ENCODE measurements around the gene SMAP1.
A peak's percentile ranks its signal among the peaks of the same experiment; 100 is the strongest.

SMAP1 gene

DNA sequence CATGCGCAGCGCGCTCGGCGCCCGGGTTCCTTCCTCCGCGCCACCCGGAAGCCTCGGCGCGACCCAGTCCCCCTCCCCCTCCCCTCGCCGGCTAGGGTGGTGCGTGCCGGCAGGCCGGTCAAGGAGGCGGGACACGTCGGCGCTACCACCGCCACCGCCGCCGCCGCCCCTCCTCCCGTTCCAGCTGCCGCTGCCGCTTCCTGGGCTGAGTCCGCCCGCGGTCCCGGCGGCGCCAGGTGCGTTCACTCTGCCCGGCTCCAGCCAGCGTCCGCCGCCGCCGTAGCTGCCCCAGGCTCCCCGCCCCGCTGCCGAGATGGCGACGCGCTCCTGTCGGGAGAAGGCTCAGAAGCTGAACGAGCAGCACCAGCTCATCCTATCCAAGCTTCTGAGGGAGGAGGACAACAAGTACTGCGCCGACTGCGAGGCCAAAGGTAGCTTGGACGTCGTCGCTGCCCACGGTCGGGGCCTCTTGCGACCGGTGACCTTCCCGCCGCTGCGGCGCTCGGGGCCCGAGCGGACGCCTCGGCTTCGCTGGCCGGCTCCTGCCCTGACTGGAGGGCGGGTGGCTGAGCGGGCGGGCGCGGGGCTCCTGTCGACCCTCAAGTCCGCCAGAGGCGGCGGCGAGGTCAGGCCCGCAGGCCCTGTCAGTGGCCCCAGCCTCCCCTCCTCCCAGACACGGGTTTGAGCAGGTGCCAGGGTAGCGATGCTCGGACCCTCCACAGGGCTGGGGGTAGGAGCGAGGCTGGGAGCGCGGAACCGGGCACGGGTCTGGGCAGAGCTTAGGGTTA lies at the start of gene SMAP1:
TSS of gene SMAP1 (plus strand) at position 173 of the 788 bp plus-strand sequence. CDS start at position 314, 141 bp downstream.
- DNase-seq (ENCODE audit: low read depth, low spot score) = peak; percentile 97

DNA sequence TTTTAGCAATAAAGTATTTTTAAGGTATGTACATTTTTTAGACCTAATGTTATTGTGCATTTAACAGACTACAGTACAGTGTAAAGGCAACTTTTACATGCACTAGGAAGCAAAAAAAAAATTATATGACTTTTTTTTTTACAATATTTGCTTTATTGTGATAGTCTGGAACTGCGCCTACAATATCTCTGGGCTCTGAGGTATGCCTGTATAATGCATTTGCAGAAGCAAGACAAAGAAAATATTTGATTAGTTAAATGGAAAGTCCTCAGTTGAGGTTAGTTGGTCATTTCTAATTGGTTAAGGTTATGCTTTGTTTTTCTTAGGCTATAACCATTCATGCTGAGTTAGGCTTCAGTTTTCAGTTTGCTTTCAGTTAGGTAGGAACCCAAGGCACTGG lies 46.9 kb upstream of the SMAP1 start:
- DNase-seq (ENCODE audit: low read depth, low spot score) = no peak

DNA sequence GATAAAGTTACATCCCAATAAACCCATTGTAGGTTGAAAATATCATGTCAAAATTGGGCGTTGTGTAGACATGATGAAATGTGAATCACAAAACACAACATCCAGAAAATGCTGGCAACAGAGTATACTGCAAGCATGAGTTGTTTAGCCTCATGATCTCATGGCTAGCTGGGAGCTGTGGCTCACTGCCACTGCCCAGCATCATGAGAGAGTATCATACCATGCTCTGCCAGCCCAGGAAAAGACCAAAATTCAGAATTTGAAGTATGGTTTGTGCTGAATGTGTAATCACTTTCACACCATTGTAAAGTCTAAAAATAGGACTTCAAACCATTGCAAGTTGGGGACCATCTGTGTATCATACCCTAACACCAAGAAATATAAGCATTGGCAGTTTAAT lies 45.2 kb upstream of the SMAP1 start:
- no peak for DNase-seq (ENCODE audit: low read depth, low spot score)

DNA sequence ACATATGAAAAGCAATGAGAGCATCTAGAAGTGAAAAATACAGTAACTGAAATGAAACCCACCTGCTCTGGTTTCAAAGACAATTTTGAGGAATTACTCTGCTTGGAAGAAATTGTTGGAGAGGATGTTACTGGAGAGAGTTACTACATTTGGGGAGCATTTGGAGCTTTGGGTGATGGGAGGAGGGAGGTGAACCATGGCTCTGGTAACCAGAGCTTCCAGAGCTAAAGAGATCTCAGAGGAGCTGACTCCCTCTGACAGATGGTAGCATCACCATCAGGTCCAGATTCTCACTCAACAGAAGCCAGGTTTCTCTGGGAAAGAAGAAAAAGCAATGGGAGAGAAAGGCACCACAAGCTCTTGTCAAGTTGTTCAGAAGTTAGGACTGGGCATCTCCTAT lies 42.2 kb upstream of the SMAP1 start:
- DNase-seq (ENCODE audit: low read depth, low spot score) = no peak

DNA sequence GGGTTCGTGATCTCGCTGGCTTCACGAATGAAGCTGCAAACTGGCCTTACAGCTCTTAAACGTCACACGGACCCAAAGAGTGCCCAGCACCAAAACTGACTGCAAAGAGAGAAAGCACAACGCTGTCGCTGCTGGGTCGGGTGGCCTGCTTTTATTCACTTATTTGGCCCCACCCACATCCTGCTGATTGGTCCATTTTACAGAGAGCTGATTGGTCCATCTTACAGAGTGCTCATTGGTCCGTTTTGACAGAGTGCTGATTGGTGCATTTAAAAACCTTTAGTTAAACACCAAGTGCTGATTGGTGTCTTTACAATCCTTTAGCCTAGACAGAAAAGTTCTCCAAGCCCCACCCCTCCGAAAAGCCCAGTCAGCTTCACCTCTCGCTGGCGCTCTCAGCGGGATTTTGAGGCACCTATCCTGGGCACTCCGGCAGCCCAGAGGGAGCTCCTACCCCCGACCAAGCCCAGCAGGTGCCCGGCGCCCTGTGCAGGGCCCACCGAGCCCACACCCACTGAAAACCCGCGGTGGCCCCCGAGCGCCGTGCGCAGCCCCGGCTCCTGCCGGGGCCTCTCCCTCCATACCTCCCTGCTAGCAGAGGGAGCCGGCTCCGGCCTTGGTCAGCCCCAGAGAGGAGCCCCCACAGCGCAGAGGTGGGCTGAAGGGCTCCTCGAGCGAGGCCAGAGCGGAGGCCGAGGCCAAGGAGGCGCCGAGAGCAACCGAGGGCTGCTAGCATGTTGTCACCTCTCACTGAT lies 40.0 kb upstream of the SMAP1 start:
- no peak for DNase-seq (ENCODE audit: low read depth, low spot score)

DNA sequence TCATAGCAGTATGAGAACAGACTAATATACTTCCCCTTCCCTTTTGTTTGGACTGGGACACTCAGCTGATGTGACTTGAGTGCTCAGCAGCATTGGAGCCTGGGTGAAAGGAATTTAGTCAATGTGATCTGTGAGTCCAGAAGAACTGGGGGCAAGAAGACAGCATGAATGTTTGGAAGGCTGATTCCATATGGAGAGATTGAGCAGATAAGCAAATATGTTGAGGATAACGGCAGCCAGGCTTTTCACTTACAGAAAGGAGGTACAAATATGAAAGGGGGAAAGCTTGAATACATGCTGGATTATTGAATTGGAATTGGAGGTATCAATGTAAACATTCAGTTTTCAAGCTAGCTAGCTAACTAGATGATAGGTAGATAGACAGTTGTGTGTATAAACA lies 37.8 kb upstream of the SMAP1 start:
- DNase-seq (ENCODE audit: low read depth, low spot score) = no peak

DNA sequence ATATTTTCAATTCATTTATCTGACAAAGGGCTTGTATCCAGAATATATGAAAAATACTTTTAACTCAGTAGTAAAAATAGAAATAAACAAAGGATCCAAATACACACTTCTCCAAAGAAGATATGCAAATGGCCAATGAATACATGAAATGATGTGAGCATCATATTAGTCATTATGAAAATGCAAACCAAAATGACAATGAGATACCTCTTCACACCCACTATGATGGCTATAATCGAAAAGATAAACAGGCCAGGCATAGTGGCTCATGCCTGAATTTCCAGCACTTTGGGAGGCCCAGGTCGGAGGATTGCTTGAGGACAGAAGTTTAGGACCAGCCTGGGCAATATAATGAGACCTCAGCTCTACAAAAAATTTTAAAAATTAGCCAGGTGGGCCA lies 33.8 kb upstream of the SMAP1 start:
- DNase-seq (ENCODE audit: low read depth, low spot score) = no peak

DNA sequence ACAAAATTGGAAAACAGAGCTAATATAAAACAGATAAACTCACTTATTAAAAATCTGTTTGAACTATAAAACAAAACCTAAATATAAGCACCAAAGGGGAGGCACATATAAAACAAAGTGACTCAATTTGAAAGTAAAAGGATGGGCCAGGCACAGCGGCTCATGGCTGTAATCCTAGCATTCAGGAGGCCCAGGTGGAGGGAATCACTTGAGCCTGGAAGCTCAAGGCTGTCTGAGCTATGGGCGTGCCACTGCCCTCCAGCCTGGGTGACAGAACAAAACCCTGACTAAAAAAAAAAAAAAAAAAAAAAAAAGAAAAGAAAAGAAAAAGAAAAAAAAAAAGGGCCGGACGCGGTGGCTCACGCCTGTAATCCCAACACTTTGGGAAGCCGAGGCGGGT lies 31.1 kb upstream of the SMAP1 start:
- no peak for DNase-seq (ENCODE audit: low read depth, low spot score)

DNA sequence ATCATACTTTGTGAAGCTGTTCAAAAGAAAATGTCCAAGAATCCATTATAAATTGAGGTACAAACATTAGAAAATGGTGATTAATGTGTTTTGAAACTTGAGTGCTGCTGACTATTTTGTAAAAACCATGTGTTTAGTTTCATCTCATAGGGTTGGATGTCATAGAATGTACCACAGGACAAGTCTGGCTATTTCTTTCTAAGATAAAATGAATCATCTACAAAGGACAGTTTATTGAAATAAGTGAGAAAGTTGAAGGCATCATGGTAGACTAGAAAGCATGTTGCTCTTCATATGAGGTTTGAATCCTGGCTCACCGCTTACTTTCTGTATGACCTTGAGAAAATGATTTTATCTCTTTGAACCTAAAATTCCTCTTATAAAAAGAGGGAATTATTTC lies 29.2 kb upstream of the SMAP1 start:
- DNase-seq (ENCODE audit: low read depth, low spot score) = no peak

DNA sequence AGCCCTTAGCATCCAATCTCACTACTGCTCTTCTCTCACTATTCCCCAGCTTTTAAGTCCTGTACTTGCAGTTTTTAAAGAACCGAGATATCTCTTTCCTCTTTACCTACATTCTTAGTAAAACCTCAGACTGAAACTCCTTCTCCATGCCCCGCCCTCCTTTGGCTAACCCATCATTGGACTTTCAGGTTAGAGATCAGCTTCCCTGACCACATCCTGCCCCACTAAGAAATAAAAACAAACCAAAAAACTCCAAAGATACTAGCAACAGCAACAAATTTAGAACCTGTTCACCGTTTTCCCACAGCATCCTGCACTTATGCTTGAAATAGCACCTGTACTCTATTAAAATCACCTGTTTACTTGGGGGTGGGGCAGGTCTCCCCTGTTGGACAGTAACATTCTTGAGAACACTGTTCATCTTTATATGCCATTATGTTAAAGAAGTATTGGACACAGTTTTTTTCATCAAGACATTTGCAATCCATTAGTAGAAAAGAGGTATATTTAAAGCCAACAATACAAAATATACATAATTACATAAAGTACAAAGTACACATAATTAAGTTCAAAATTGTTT lies 16.3 kb upstream of the SMAP1 start:
- DNase-seq (ENCODE audit: low read depth, low spot score) = no peak

DNA sequence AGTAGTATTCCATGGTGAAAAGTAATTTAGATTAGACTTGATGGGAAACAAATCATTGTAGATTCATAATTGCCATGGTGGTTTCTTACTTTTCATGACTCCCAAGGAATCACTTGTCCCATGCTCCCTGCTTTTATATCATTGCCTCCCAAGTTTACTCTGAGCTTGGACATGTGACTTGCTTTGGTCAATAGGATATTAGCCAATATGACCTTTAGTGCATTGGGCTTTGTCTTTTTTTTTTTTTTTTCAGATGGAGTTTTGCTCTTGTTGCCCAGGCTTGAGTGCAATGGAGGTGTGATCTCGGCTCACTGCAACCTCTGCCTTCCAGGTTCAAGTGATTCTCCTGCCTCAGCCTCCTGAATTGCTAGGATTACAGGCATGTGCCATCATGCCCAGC lies 15.5 kb upstream of the SMAP1 start:
- DNase-seq (ENCODE audit: low read depth, low spot score) = no peak

DNA sequence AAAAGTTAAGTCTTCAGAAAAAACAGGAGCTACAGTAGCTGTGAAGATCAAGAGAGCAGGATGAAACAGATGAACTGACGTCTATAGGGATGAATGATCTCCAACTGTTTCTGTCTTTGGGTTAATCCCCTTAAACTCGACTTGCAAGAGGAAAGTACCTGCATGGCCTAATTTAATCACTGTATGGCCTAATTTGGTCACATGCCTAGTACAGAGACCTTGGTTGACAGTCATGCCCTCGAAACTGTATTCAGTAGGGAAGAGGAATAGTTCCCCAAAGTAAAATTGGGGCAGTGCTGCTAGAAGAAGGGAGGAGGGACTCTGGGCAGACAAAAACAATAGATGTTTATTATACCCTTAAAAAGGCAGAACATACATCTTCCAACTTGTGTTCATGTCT lies 10.0 kb upstream of the SMAP1 start:
- no peak for DNase-seq (ENCODE audit: low read depth, low spot score)

DNA sequence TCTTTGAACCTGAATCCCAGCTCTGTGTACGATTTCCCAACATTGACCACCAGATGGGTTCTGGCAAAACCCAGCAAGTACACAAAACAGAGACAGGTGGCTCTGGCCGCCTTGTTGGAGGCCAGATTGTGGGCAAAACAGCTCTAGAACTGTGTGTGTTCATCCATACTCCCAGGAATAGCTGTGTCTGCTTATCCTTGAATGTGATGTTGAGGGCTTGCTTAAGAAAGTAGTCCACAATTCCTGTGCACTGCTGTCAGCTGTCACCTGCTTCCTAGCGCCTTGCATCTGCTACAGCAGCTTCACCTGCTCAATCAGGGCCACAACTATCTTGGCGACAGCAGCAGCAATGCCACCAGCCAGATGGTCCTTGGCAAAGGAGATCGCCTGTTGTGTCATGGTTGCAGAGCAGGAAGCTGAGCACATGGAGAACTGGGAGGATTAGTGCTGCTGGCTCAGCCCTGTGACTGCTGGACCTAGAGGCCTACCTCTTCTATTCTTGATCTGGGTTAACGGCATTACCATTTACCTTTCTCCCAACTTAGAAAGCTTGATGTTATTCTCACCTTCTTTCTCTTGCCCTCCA lies 3.7 kb upstream of the SMAP1 start:
- DNase-seq (ENCODE audit: low read depth, low spot score) = no peak

DNA sequence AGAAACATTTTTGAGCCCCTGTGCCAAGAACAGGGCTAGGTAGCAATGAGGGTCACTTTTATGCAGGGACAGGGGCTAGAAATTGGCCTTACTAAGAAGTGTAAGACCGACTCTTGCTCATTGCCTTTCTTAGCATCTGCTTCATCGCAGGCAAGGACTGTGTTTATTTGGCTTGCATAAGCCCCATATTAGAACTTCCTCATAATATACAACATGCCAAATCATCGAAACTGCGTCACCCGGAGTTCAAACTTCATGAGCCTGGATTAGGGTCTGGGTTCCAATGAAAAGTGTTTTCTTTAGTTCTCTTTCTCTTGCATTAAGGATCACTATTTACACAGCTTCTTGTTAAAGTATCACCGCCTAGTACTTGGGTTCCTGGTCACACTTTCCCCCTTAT lies 977 bp upstream of the SMAP1 start:
- no peak for DNase-seq (ENCODE audit: low read depth, low spot score)

DNA sequence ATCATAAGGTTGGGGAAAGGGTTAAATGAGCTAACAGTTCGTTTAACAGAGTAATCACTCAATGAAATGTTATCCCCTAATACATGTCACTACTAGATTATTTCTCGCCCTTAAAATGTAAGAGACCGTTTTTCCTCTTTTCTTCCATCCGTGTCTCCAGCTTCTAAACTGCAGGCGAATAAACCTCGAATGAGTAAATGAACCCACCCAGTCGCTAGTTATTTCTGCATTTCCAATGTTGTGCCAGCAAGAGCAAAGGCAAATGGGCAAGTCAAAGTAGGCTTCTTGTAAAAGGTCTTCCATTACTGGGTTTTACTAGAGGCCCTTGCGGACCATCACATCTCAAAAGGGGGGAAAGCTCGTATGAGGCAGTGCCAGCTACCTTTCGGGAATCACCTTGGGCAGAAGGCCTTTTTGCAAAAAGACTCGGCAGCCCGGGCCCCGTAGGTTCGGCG lies 400 bp upstream of the SMAP1 start:
- no peak for DNase-seq (ENCODE audit: low read depth, low spot score)

DNA sequence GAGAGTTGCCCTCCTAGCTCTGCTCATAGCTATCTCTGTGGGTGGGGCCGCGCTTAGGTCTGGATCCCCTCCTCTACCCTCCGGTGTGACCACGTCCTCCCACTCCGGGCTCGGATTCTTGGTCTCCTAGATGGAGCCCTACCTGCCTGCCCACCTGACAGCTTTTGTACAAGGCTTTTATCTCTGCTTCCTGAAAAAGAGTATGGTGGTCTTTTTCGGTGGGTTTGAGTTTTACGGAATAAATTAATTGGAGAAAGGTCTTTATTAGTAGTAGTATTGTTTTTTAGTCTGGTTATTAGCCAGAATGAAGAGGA lies 773 bp downstream of the SMAP1 start:
- no peak for DNase-seq (ENCODE audit: low read depth, low spot score)

DNA sequence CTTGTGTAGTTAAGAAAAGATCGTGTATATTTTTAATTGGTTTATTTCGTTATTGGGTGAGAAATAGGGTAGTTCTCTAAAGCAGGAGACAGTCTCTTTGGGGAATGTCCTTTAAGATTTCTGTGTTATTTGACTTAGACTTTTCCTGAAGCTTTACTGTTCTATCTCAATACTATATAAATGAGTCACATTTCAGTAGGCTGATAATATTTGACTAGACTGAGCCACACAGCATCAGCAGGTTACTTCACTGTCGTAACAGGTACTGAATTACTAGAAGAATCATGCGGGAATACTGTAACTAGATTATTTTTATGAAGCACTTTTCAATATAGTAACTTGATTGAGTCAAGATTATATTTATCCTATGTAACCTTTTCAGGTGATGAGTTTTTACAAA lies 1.4 kb downstream of the SMAP1 start:
- DNase-seq (ENCODE audit: low read depth, low spot score) = no peak

DNA sequence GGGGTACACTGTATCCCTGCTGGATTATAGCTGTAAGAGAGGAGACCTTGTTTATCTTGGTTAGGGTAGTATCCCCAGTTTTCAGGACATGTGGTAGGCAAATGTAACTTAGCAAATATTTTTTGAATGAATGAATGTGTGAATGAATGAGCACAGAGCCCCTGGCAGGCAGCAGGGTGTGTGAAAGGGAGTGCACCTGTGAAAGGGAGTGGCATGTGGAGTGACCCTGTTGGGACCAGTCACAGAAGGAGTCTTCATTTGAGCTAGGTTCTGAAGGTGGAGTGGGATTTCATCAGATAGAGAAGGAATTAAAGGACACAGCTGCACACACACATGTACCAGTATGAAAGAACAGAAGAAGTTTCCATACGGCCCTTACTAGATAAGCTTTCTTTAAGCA lies 4.9 kb downstream of the SMAP1 start:
- no peak for DNase-seq (ENCODE audit: low read depth, low spot score)

DNA sequence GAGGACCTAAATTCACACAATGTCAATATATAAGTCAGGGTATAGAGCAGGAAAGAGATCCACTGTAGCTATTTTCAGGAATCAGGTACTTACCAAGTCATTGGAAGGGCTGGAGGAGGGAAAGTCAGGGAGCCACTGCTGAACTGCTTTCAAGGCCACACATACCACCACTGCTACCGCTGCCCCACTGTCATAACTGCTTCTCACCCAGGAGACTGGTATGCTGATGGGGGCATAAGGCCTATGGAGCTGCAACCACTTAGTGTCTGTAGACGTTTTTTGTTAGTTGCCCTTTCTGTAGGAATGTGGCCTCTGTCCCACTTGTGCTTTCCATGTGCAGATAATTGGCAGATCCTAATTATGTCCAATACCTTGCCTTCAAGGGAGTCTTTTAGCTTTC lies 5.4 kb downstream of the SMAP1 start:
- peak; percentile 17 for DNase-seq (ENCODE audit: low read depth, low spot score)

DNA sequence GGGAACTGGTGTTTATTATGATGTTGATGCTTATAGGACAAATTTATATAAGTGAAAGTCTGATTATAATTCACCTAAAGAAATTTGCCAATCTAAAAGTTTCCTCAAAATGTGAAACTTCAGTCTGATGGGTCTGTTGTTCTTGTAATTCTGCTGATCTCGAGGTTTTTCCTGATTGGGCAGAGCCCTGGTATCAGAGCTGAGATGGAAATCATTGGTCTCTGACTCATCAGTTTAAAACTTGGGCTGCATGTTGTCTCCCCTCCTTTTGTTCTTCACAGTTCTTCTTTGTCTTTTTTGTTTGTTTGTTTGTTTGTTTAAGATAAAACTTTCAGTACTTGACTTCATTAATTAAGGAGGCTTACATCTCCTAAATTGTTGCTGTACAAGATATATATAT lies 5.9 kb downstream of the SMAP1 start:
- DNase-seq (ENCODE audit: low read depth, low spot score) = peak; percentile 55

DNA sequence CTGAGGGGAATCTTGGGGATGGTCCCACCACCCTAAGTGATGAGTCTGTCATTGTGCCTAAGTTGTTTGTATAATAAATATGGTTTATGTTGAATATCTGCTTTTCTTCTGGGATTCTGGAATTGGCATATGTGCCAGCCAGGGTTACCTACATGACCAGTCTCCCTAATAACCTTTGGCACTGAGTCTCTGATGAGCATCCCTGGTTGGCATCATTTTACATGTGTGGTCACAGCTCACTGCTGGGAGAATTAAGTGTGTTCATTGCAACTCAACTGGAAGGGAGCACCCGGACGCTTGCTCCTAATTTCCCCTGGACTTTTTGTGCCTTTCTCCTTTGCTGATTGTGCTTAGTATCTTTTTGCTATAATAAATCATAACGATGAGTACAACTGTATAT lies 8.1 kb downstream of the SMAP1 start:
- DNase-seq (ENCODE audit: low read depth, low spot score) = no peak

DNA sequence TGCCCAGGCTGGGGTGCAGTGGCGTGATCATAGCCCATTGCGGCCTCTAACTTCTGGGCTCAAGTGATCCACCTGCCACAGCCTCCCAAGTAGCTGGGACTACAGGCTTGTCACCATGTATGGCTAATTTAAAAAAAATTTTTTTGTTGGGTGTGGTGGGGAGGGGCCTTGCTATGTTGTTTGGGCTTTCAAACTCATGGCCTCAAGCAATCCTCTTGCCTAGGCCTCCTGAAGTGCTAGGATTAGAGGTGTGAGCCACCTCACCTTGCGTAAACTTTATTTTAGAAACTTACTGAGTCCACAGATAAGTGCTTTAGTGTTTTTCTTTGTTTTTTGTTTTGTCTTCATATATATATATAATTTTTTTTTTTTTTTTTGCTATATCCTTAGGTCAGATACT lies 9.1 kb downstream of the SMAP1 start:
- no peak for DNase-seq (ENCODE audit: low read depth, low spot score)

DNA sequence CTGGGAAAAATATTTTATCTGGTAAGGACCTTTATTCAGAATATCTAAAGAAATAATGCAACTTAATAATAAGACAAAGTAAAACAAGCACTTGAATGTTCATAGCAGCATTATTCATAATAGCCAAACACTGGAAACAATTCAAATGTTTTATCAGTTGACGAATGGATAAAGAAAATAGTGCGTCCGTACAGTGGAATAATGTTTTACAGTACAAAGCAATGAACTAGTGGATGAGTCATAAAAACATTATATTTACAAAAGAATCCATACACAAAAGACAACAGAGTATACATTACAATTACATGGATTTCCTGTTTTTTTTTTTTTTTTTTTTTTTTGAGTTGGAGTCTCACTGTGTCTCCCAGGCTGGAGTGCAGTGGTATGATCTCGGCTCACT lies 12.7 kb downstream of the SMAP1 start:
- no peak for DNase-seq (ENCODE audit: low read depth, low spot score)

Data from astrocyte of the hippocampus (primary cell).